ENCODE data around the gene LCNL1.
A peak's percentile ranks its signal among the peaks of the same experiment; 100 is the strongest.

LCNL1 gene

GRCh38 chr9:136996361-136997292 lies 13.8 kb downstream of the LCNL1 start, which contains the start of gene CLIC3:
CLIC3 (minus strand) TSS chr9:136996568; CDS start chr9:136996543, 25 bp downstream.
- TF ChIP-seq CTCF (IDR thresholded peaks at IDR 0.05; ENCODE audit: borderline replicate concordance, insufficient read depth, low read depth, low read length) = no peak
- H3K4me3 ChIP-seq (ENCODE audit: low read depth, low read length) = no peak within 1 kb of the TSS

- H3K4me3 ChIP-seq (ENCODE audit: low read depth, low read length) = no peak overlapping the region
- TF ChIP-seq CTCF (IDR thresholded peaks at IDR 0.05; ENCODE audit: borderline replicate concordance, insufficient read depth, low read depth, low read length) = no peak
Observed at GRCh38 chr9:136997371-136997770, 14.6 kb downstream of the LCNL1 start.

GRCh38 chr9:136997830-136998234 lies 15.0 kb downstream of the LCNL1 start:
- H3K4me3 ChIP-seq (ENCODE audit: low read depth, low read length) = no peak overlapping the region
- no peak for TF ChIP-seq CTCF (IDR thresholded peaks at IDR 0.05; ENCODE audit: borderline replicate concordance, insufficient read depth, low read depth, low read length)

GRCh38 chr9:137000177-137000930 lies 17.6 kb downstream of the LCNL1 start:
- peak overlapping the region; percentile 19 for H3K4me3 ChIP-seq (ENCODE audit: low read depth, low read length)
- no peak for TF ChIP-seq CTCF (IDR thresholded peaks at IDR 0.05; ENCODE audit: borderline replicate concordance, insufficient read depth, low read depth, low read length)

- H3K4me3 ChIP-seq (ENCODE audit: low read depth, low read length) = no peak overlapping the region
- TF ChIP-seq CTCF (IDR thresholded peaks at IDR 0.05; ENCODE audit: borderline replicate concordance, insufficient read depth, low read depth, low read length) = no peak
Observed at GRCh38 chr9:137001857-137002645, 19.3 kb downstream of the LCNL1 start.

GRCh38 chr9:137002646-137003041 lies 19.9 kb downstream of the LCNL1 start:
- TF ChIP-seq CTCF (IDR thresholded peaks at IDR 0.05; ENCODE audit: borderline replicate concordance, insufficient read depth, low read depth, low read length) = no peak
- H3K4me3 ChIP-seq (ENCODE audit: low read depth, low read length) = no peak overlapping the region

Measured in GM12875 (cell line).